ENCODE measurements around the gene GDPD5. TPM values are rescaled to one million over a fixed set of nuclear protein-coding genes. Genes with fewer than 3 reads are reported as not detected.

Gene GDPD5
- total RNA-seq, 2 donors from 2014 or later = 3.0 to 8.6 TPM

DNA sequence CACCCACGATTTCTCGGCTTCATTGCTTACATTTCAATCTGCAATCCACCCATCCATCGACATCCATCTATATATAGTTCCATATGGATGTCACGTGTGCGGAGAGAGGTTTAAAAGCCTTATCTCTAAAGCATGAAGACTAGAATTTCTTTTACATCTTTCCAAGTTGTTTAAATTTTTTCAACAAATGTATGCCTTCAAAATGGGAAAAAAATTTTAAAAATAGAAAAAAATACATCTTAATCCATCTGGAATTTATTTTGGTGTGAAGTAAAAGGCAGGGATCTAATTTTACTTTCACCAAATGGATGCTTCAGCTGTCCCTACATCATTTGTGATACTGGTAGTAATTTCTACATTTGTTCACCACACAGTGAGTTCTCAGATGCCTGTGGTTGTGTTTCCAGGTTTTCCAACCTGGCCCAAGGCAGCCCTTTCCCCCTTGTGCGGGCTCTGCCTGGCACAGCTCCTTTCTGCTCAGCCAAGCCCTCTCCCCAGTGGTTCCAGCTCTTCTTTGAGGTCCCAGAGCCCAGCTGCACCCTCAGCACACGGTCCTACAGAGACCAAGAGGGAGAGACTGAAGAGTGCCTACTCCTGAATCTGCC, 55.2 kb downstream of the GDPD5 start:
- Histone ChIP-seq H3K27ac (ENCODE audit: low read depth, low read length) (no peak overlapping the region), H3K27me3 (ENCODE audit: control insufficient read depth, insufficient read depth, low read length, poor library complexity, severe bottlenecking) (no peaks in the 10 kb centered on the region)

DNA sequence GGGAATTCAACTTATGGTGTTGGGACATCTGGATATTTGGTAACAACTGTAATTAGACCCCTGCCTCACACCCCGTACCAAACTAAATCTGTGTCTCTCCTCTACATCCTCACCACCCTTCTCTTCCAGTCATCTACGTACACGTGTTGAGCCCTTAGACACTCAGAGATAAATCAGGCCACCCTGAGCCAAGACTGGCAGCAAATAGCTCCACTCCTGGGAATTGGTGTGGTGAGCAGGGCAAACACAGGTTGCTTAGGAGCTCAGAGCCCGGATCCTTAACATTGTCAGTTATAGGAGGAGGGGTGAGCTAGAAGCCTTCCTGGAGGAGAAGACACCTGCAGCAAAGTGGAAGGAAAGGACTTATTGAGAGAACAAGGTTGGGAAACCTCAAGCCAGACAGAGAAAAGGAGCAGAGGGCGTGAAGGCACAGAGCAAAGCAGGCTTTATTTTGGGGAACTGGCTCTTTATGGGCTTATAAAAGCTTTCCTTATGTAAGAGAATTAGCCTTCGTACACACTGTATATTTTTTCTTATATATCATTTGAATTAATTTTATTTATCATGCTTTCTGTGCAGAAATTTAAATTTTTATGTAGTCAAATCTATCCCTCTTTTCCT, 55.8 kb downstream of the GDPD5 start:
- no peaks in the 10 kb centered on the region for H3K9me3 Mint-ChIP-seq
- no peaks in the 10 kb centered on the region for H3K36me3 Mint-ChIP-seq (ENCODE audit: low read depth)
- 72 to 87% methylated on average over 4 to 5 of the region's 6 CpGs for WGBS, 2 experiments (ENCODE audit: insufficient coverage in 1 of 2, insufficient read length in 1 of 2)
- Histone ChIP-seq H3K9ac (ENCODE audit: extremely low read depth, low read length, poor library complexity, severe bottlenecking) (no peak overlapping the region), H3K4me3 (ENCODE audit: low read length) (no peak overlapping the region), H3K27ac (ENCODE audit: low read depth, low read length) (no peak overlapping the region), H3K4me1 (ENCODE audit: control insufficient read depth, insufficient read depth, low read length) (peaks cover 19% of the 10 kb centered on the region), H3K36me3 (ENCODE audit: control insufficient read depth, insufficient read depth, low read length) (no peaks in the 10 kb centered on the region), H3K27me3 (ENCODE audit: control insufficient read depth, insufficient read depth, low read length, poor library complexity, severe bottlenecking) (no peaks in the 10 kb centered on the region), H3K9me3 (ENCODE audit: control insufficient read depth, low read length) (no peaks in the 10 kb centered on the region)
- H3K27me3 Mint-ChIP-seq (ENCODE audit: insufficient read depth) = no peaks in the 10 kb centered on the region
- no peak for DNase-seq
- H3K4me1 Mint-ChIP-seq = peaks cover 22% of the 10 kb centered on the region
- TF ChIP-seq, protein P1, sequence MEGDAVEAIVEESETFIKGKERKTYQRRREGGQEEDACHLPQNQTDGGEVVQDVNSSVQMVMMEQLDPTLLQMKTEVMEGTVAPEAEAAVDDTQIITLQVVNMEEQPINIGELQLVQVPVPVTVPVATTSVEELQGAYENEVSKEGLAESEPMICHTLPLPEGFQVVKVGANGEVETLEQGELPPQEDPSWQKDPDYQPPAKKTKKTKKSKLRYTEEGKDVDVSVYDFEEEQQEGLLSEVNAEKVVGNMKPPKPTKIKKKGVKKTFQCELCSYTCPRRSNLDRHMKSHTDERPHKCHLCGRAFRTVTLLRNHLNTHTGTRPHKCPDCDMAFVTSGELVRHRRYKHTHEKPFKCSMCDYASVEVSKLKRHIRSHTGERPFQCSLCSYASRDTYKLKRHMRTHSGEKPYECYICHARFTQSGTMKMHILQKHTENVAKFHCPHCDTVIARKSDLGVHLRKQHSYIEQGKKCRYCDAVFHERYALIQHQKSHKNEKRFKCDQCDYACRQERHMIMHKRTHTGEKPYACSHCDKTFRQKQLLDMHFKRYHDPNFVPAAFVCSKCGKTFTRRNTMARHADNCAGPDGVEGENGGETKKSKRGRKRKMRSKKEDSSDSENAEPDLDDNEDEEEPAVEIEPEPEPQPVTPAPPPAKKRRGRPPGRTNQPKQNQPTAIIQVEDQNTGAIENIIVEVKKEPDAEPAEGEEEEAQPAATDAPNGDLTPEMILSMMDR (conservative IDR thresholded peaks at IDR 0.05) = no peak
- no peak overlapping the region for H3K27ac Mint-ChIP-seq
- no peak overlapping the region for H3K4me3 Mint-ChIP-seq

More for the DNA sequence above, 55.2 kb downstream of the GDPD5 start:
- no peaks in the 10 kb centered on the region for H3K36me3 ChIP-seq (ENCODE audit: control insufficient read depth, insufficient read depth, low read length)
- no peaks in the 10 kb centered on the region for H3K36me3 Mint-ChIP-seq (ENCODE audit: low read depth)
- no peak overlapping the region for H3K9ac ChIP-seq (ENCODE audit: extremely low read depth, low read length, poor library complexity, severe bottlenecking)
- no peaks in the 10 kb centered on the region for H3K9me3 Mint-ChIP-seq
- TF ChIP-seq, protein P1 (conservative IDR thresholded peaks at IDR 0.05) = no peak
- no peak overlapping the region for H3K4me3 Mint-ChIP-seq
- H3K27me3 Mint-ChIP-seq (ENCODE audit: insufficient read depth) = no peaks in the 10 kb centered on the region
- H3K9me3 ChIP-seq (ENCODE audit: control insufficient read depth, low read length) = no peaks in the 10 kb centered on the region
- H3K4me1 Mint-ChIP-seq = peaks cover 28% of the 10 kb centered on the region
- DNase-seq = no peak
- peak overlapping the region; percentile 27 for H3K27ac Mint-ChIP-seq
- WGBS, 2 experiments (ENCODE audit: insufficient coverage in 1 of 2, insufficient read length in 1 of 2) = 85 to 100% methylated on average over 1 to 7 of the region's 7 CpGs
- peaks cover 19% of the 10 kb centered on the region for H3K4me1 ChIP-seq (ENCODE audit: control insufficient read depth, insufficient read depth, low read length)
- H3K4me3 ChIP-seq (ENCODE audit: low read length) = no peak overlapping the region

DNA sequence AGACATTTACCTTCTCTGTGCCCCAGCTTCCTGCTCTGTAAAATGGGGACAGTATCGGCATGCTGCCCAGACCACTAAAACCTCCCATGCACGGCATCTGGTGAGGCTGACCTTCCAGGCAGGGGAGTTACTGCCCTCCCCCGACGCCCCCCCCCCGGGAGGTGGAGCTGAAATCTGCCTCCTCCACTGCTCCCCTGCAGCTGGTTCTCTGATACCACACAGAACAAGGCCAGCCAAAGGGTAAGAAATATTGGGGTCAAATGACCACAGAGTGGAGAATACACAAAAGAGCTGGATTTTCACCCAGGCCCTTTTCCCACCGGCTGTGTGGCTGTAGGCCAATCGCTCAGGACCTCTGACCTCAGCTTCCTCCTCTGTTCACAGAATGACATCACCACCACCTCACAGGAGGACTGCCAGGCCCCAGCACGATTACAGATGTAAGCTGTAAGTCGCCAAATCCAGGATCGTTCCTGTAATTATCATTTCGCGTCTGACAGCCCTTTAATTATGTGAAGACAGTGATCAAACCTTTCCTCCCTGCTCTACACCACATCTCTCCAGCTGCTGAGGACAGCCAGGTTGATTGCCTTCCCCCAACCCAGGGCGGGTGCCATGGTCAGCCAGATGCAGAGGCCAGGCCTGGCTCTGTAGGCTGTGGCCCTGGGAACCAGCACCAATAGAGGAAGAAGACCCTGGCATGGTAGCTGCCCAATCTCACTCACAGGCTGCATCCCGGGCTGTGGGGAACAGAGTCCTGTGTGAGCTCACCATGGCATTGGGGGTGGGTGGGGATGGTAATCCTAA, 57.0 kb downstream of the GDPD5 start:
- Histone ChIP-seq H3K9ac (ENCODE audit: extremely low read depth, low read length, poor library complexity, severe bottlenecking) (no peak overlapping the region), H3K27ac (ENCODE audit: low read depth, low read length) (no peak overlapping the region), H3K27me3 (ENCODE audit: control insufficient read depth, insufficient read depth, low read length, poor library complexity, severe bottlenecking) (no peaks in the 10 kb centered on the region), H3K4me3 (ENCODE audit: low read length) (no peak overlapping the region), H3K36me3 (ENCODE audit: control insufficient read depth, insufficient read depth, low read length) (no peaks in the 10 kb centered on the region), H3K4me1 (ENCODE audit: control insufficient read depth, insufficient read depth, low read length) (peaks cover 19% of the 10 kb centered on the region), H3K9me3 (ENCODE audit: control insufficient read depth, low read length) (no peaks in the 10 kb centered on the region)
- Mint-ChIP-seq H3K4me3 (no peak overlapping the region), H3K4me1 (peaks cover 20% of the 10 kb centered on the region), H3K27me3 (ENCODE audit: insufficient read depth) (no peaks in the 10 kb centered on the region), H3K36me3 (ENCODE audit: low read depth) (no peaks in the 10 kb centered on the region), H3K27ac (peak overlapping the region; percentile 62), H3K9me3 (no peaks in the 10 kb centered on the region)
- TF ChIP-seq, protein P1 (conservative IDR thresholded peaks at IDR 0.05) = no peak
- 85 to 92% methylated on average over 7 to 13 of the region's 14 CpGs for WGBS, 2 experiments (ENCODE audit: insufficient coverage in 1 of 2, insufficient read length in 1 of 2)
- no peak for DNase-seq
